AG09319 (cell line): ENCODE results near the gene PC.

ENCODE experiments used
- DNase-seq: peaks from one replicate; pipeline ENCODE4 v3.0.0-alpha.2; 2010; ENCODE audit warnings: low read depth; ENCODE audit errors: extremely low read depth
- CTCF ChIP-seq: IDR thresholded peaks from 2 replicates; pipeline ENCODE4 v1.5.1; 2011; ENCODE audit warnings: low read depth, mild to moderate bottlenecking, inconsistent platforms, low read length, moderate library complexity

Gene PC

GRCh38 chr11:66924272-66924671 lies 33.9 kb downstream of the PC start:
- DNase-seq = no peak
- TF ChIP-seq CTCF = no peak

- no peak for TF ChIP-seq CTCF
- no peak for DNase-seq
Measured at GRCh38 chr11:66922551-66922950, 35.6 kb downstream of the PC start.

- DNase-seq = no peak
- no peak for TF ChIP-seq CTCF
Measured at GRCh38 chr11:66920978-66921784, 37.0 kb downstream of the PC start.

DNA sequence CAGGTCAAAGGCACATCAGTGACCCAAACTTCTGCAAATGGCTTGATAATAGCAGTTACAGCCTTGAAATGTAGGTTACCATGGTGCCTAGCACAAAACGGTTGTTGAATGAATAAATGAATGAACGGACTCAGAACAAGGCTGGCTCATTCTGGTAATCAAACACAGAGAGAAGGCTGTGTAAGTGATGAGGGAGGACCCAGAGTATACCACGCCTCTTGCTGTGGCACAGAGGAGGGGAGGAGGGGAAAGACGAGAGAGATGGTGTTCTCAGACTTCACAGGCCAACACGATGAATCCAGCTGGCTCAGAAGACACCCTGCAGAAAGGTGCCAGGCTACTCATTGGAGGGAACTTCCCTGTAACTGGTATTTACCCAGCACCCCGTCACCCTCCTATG lies 38.3 kb downstream of the PC start:
- no peak for TF ChIP-seq CTCF
- no peak for DNase-seq

- DNase-seq = no peak
- no peak for TF ChIP-seq CTCF
Measured at GRCh38 chr11:66918741-66919140, 39.4 kb downstream of the PC start.

DNA sequence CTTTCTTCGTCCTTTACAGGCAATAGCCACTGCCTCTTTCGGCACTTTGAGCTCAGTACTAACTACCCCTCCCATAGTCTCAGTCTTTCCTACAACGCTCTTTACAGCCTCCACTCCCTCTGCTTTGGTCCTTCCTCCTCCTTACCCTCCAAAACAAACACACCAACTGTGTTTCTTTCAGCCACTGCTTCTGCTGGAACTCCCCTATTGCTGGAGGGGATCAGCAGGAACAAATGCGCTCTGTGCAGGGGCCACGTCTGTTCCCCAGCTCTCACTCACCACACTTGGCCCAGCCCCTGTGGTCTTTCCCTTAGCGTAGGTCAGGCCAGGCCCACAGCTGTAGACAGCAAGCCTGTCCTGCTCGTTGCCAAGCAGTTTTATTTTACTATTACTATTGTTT lies 42.3 kb downstream of the PC start:
- DNase-seq = no peak
- no peak for TF ChIP-seq CTCF

DNA sequence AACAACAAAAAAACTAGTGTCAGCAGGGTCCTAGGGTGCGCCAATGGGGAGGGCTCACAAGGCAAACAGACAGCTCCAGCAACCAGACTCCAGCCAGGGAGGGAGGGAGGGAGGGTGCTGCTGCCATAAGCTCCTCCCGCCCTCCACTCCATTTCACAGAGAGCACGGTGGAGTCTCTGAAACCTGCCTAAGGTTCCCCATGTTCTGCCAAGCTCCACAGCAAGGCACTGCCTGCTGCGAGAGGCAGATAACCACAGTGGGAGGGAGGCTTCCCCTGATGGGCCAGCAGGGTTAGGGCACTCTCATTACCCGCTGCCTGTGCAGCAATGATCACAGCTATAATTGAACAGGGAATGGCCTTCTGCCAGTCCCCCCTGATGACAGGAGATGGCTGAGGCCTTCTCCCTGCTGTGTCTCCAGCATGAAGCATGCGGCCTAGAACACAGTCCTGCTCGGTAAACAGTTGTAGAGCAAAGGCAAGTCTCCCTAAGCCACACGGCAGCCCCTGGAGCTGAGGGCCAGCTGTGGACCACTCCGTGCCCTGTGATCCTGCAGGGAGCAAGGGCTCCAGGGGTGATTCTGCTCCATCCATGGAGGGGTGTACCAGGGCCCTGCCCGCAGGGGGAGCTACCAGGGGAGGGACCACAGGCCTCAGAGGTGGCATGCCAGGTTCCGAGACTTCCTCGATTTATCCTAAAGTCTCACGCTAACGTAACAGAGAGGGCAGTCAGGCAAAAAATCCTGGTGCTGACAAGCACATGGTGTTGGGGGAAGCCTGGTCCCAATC lies 42.9 kb downstream of the PC start:
- DNase-seq = no peak
- TF ChIP-seq CTCF = no peak; the same call in 1 of the 2 replicates
